HG02884 (cell line): ENCODE results near the gene SASH1.
A peak's percentile ranks its signal among the peaks of the same experiment; 100 is the strongest.

Experiments
- ATAC-seq: cut with Tn5 transposase; IDR thresholded peaks from one replicate; pipeline ENCODE4 v1.9.1; 2021; ENCODE audit warnings: mild to moderate bottlenecking, moderate library complexity; ENCODE audit not compliant: unreplicated experiment

The SASH1 gene

DNA sequence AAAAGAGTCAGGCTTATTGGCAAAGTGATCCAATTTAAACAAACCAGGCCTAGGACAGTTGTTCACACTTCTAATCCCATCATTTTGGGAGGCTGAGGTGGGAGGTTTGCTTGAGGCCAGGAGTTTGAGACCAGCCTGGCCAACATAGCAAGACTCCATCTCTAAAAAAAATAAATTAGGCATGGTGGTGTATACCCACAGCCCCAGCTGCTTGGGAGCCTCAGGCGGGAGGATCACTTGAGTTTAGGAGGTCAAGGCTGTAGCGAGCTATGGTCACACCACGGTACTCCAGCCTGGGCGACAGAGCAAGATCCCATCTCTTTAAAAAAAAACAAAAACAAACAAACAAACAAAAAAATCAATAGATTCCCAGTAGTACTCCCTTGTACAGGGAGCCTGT, 86.8 kb downstream of the SASH1 start:
- no peak for ATAC-seq

DNA sequence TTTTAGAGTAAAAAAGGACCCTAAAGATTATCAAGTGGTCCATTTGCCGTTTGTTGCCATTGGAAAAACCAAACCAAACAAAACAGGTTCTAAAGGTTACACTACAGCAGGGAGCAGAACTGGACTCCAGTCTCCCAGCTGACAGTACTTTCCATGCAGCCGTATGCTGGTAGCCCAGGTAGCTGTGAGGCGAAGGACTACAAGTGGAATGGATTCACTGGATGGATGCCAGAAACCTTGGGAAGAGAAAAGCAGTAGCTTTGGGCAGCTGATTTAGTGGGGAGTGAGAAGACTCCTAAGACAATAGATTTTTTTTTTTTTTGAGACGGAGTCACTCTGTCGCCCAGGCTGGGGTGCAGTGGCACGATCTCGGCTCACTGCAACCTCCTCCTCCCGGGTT, 88.3 kb downstream of the SASH1 start:
- ATAC-seq = no peak

DNA sequence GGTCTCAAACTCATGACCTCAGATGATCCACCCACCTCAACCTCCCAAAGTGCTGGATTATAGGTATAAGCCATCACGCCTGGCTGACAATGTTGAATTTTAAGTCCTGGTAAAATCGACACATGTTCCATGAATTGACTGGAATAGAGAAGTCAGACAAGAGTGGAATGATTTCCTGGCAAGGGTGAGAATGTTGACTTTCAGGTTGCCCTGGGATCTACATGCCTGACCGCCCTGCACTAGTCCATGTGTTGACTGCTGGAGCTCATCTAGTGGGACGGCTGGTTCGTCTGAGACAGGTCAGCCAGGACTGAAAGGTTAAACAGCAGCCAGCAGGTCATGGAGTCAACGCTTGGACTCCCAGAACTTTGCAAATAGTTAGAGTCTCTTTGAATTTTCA, 88.8 kb downstream of the SASH1 start:
- ATAC-seq = no peak

DNA sequence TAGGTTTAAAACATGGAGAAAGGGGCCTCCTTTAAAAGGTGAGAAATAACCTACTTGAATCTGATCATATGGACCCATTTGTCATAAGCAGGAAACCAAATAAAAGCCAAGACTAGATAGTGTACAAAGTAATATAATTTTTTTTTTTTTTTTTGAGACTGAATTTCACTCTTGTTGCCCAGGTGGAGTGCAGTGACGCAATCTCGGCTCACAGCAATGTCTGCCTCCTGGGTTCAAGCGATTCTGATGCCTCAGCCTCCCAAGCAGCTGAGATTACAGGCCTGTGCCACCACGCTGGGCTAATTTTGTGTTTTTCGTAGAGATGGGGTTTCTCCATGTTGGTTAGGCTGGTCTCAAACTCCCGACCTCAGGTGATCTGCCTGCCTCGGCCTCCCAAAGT, 89.2 kb downstream of the SASH1 start:
- ATAC-seq = no peak

DNA sequence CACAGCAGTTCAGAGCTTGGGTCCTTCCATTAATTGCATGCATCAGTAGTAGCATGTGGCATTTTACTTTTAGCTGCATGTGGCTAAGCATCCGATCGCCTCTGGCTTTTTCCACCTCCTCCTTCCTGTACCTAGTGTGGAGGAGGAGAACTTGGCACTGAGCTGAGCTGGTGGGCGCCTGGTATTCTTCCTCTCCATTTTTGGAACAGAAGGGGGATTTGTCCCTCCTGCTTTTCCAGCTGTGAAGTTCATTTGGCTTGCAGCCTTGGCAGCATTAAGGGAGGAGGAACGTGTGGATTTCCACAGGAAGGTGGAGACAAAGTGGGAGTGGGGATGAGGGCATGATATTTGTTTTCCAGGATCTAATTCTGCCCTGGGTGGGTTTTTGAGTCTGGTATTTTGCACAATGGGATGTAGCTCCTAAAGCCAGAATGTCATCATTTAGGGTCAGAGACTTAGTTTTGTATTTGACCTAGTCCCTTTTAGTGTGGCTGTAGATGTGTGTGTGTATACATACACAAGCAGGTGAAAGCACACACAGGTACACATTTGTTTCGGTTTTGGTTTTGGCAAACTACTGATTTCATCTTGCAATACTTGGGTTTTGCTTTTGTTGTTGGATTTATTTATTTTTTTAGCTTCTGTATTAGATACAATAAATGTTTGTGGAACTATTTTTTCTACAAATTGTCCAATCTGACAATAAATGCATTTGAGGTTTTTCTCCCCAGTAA, 90.0 kb downstream of the SASH1 start:
- ATAC-seq = no peak

DNA sequence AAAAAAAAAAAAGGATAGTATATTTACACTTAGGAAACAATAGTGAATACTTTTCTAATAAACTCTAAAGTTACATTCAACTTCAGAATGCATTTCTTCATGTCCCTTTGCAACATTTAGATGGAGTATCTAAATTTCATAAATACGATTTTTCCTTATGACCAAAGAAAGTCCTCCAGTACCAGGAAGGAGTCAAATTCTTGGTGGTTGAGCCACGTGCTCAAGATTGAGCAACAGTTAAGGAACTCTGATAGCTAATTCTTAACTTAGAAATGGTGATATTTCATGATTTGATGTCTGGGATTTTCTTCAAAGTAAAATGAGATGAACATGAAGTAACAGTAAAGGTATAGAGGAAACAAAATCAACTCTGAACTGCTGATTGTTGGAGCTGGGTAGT, 92.7 kb downstream of the SASH1 start:
- ATAC-seq = no peak

DNA sequence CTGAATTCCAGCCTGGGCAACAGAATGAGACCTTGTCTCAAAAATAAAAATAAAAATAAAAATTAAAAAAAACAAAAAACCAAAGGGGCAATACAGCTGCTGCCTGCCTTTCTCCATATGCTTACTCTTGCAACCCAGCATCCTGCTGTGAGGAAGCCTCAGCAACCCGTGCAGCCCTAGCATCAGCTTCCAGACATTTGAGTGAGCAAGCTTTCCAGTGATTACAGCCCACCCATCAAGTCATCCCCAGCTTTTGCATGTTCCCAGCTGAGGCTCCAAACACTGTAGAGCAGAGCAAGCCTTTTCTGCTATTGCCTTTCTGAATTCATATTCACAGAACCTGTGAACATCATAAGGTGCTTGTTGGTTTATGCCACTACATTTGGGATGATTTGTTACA, 93.8 kb downstream of the SASH1 start:
- no peak for ATAC-seq

DNA sequence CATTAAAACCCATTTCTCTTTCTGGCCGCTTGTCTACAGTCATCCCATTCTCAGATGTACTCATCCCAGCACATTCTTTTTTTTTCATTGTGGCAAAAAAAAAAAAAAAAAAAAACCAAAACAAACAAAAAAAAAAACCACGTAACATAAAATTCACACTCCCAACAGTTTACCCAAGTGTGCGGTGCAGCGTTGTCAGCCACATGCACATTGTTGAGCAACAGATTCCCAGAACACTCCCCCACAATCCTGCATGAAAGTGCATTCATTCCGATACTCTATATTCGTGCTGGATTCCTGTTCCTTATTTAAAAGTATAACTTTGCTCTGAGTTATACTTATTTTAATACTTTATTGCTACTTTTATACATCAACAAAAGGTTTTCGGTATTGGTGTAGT, 96.0 kb downstream of the SASH1 start:
- ATAC-seq = no peak

DNA sequence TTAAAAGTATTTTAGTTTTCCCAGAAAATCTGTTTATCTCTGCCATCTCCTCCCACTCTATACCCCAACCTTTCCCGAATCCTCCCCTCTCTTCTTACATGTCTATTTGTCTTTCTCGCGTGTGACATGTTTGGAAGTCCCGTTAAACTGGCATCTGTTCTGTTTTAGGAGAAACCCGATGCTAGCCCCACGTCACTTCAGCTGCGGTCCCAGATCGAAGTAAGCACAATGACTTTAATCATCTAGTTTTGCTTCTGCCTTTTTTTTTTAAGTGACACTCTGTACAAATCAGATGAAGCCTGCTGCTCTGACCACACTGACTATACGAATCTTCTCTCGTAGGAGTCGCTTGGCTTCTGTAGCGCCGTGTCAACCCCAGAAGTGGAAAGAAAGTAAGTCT, 97.4 kb downstream of the SASH1 start:
- no peak for ATAC-seq

DNA sequence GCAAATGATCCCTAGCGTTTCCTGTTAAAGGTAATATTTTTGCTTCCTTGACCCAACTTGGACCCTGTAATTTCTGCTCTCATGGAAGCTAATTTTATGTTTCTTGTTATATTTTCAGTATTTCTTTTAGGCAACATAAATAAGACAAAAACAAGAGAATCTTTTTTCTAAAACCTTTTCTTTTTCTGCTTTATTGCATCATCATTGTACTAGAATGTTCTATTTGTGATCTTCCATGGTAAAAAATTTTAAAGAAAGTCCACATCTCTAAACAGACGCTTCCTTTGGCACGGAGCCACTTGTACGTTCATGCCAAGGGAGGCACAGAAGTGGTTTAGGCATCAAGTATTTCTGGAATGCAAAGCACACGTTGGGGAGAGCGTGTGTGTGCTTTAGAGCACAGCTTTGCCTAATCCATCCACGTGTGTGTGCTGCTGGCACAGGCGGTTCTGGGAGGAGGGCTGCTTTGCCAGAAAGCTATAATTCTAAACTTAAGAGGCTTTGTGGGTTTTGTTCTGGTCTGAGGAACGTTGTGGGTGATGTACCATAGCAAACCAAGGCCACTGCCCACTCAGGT, 98.3 kb downstream of the SASH1 start:
- no peak for ATAC-seq

DNA sequence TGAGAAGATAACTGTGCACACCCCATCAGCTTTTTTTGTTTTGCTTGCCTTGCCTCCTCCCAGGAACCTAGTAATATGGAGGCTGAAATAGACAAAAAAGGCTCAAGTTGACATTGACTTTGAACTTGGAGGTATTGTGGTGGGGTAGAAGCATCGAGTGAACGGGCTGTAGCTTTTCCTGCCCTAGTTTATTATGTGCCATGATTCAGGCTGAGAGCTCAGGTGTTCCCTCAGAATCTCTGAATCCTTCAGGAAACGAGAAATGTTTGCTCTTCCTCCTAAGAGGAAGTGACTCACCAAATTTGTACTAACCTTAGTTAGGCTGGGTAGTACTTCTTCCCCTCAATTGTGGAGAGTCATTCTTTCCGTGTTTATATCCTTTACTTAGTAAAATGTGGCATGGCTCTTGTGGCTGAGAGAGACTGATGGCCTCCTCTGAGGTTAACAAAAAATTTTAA, 98.8 kb downstream of the SASH1 start:
- ATAC-seq = peak; percentile 70

DNA sequence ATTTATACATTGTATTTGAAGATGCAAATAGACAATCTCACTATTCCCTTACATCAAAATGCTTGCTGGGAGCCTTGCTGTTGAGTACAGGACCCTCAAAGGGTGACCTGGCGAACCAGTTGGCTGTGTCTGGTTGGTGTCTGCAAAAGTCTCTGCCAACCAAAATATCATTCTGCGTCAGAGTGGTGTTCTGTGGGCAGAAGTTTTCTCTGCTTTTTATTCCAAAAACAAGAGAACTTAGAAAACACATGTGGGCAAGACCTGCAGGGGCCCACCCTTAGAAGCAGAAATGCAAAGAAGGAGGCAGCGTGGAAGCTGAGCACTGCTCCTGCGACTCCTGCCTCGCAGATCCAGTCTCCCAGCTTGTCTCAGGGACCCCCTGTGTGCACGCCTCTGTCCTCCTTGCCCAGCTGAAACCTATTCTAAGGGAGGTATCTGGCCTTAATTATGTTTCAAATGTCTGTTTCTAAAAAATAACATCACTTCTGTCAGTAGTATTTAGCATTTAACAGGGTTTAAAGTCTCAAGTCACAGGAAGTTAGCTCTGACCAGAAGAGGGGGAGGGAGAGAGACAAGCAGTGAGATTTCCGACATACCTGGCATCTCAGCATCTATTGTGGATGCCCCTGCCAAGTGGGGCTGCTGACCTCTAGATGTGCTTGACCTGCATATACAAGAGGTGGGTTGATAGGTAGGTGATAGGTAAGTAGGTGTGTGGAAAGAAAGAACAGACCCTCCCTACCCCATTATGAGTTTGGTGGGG, 101.3 kb downstream of the SASH1 start:
- no peak for ATAC-seq

DNA sequence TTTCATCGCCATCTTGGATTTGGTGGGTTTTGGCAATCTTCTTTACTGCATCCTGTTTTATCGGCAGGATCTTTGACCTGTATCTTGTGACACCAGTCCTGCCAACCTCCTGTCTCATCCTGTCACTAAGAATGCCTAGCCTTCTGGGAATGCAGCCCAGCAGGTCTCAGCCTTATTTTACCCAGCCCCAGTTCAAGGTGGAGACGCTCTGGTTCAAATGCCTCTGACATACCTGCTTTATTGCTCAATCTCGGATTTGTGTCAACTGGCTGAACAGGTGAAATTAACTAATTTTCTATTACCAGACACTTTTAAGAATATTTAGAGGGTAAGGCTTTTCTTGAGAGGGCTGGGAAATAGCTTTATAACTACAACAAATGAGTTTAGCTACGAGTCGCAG, 102.5 kb downstream of the SASH1 start:
- ATAC-seq = no peak

DNA sequence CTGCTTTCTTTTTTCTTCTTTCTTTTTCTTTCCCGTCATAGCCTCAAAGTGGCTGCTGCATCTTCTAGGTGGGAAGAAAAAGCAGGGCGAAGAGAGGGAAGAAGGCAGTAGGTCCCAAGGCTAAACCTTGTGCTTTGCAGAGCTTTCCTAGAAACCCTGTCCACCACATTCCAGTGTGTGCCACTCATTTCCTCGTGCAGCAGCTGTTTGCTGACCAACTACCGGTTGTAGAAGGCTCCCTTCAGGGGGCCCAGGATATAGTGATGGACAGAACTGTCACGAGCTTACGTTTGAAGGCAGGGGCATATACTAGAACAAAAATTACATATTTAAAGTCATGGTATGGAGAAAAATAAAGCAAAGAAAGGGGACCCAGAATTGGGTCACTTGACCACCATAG, 103.0 kb downstream of the SASH1 start:
- no peak for ATAC-seq

DNA sequence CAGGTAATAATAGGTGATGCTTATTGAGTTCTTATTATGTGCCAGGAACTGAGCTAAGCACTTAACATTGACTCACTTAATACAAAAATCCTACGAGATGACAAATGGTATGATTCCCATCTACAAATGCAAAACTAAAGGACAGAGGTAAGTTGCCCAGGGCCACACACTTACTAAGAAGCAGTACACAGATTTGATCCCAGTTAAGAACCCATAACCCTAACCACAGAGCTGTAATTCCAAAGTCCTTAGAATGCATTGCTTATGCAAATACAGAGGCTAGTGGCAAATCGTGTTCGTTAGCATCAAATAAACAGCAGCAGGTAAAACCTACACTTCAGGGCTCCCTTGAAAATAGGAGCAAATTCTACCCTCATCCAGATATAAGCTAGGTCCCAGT, 104.0 kb downstream of the SASH1 start:
- ATAC-seq = no peak

DNA sequence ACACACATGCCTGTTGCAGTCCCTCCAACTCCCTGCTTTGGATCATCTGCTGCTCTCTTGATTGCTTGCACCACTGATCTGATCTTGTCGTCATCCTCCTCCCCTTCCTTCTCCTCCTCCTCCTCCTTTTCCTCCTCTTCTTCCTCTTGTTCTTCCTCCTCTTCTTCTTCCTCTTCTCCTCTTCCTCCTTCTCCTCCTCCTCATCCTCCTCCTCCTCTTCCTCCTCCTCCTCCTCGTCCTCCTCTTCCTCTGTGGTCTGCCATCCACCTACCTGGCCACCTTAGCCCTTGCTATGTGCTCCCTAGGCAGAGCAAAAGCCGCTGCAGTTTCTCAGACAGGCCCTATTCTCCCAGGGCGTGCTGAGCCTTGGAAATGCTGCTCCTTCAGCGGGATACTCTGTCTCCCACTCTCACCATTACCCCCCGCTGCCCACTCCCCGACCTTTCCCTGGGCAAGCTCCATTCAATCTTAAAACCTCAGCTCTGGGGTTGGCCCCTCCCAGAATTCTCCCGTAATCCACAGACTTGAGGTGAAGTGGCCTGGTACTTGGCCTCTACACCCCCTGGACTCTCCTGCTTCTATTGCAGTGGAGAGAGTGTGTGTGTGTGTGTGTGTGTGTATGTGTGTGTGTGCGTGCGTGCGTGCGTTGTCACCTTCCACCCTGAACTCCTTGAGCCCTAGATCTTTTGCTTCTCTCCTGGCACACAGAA, 105.0 kb downstream of the SASH1 start:
- ATAC-seq = no peak

DNA sequence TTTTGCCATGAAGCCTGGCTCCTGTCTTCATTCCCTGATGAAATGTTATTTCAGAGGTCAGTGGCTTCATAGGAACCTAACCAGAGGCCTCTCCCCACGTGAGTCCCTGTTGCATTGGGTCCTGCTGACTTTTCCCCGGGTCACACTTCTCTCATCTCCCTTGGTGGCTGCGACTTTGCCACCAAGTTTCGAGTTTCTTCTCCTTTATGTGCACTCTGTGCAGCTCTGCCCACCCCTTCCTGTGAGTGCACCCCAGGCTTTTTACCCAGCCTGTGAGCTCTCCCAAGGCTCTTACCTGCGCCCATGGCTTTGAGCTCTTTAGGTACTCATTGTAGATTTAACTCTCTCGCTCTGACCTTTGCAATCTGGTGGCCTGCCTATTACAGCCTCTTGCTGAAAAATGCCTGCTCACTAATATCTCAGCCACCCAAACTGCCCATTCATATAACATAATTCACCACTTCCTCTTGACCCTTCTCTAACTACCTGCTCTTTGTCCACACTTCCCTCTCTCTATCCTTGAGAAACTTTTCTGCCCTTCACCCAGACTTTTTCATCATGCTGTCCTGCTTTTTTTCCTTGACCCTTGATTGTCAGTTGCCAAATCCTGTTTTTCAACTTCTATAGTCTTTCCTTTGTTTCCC, 105.9 kb downstream of the SASH1 start:
- ATAC-seq = no peak

DNA sequence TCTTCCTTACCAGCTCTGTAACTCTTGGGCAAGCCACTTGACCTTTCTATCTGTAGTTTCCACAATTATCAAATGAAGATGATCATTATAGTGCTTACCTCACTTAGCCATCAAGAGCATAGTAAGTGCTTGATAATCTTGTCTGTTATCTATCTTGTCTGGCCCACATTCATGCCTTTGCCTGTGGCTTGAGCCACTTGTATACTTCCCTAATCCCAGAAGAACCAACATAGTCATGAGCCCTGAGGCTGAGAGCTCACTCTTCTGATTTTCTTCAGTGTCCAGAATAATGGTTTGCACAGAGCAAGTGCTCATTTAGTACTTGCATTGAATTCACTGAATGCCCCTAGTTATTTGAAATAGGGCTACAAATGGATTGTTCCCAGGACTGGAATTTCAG, 108.2 kb downstream of the SASH1 start:
- no peak for ATAC-seq

DNA sequence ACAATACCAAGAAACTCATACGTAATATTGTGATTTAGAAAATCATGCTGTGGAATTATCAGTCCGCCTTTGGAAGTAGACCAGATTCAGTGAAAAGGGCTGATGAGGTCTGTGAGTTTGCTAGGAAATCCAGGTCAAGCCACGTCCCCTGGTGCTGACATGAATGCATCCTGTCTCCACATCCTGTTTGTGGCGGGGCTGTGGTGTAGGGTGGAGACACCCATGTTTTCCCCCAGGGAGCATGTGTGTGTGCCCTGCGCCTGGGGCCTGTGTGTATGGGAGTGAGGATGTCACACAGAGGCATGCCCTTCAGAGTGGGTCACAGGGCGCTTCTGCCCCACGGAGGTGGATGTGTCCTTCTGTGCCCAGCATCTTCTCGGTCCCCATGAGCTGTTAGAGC, 109.1 kb downstream of the SASH1 start:
- no peak for ATAC-seq

DNA sequence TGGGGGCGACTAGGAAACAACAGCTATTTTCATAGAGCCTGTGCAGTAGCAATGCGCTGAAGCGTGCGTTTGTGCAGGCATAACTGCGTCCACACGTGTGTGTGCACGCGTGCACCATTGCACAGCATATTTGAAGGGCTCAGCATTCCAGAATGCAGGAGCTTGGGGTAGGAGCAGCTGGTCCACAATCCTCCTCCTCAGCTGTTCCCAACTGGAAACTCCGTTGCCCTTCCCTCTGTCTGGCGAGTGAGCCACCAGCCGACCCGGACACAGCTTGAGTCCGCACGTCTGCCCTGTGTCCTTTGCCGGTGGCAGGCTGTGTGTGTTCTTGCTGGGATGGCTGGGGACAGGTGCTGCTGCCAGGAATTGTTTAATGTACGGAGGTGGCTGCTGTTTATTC, 110.2 kb downstream of the SASH1 start:
- no peak for ATAC-seq

DNA sequence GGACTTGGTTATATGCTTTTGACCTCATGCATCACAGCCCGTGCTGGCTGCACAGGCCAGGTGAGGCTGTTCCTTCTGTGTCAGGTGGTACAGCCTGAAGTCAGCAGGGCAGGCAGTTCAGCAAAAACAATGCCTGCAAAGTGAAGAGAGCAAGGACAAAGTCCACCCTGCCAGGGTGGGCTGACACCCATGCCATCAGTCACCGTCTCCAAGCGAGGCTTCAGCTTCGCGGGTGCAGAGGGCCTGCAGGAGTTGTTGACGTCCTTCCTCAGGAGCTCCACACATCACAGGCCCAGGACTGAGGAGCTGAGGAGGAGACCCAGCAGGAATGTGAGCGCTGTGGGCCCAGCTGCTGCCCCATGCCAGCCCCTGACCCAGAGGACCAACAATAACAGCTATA, 111.3 kb downstream of the SASH1 start:
- ATAC-seq = no peak
